HFFc6 (cell line): Measurements from ENCODE around the gene GGCX. TPM values are rescaled to one million over a fixed set of nuclear protein-coding genes. Genes with fewer than 3 reads are reported as not detected.
A peak's percentile ranks its signal among the peaks of the same experiment; 100 is the strongest.

Source experiments
- DNase-seq: peaks from one replicate; pipeline ENCODE4 v3.0.0-alpha.2; 2018
- H3K27ac Mint-ChIP-seq: 2 replicates; pipeline ENCODE4 v1.8.0; 2020; ENCODE audit warnings: mild to moderate bottlenecking, mixed read lengths
- H3K27me3 Mint-ChIP-seq: 2 replicates; pipeline ENCODE4 v1.8.0; 2021; ENCODE audit warnings: mild to moderate bottlenecking, moderate library complexity, mixed read lengths; ENCODE audit not compliant: insufficient read depth
- H3K36me3 Mint-ChIP-seq: 2 replicates; pipeline ENCODE4 v1.8.0; 2021; ENCODE audit warnings: low read depth, mixed read lengths
- H3K4me1 Mint-ChIP-seq: 2 replicates; pipeline ENCODE4 v1.8.0; 2020; ENCODE audit warnings: low read depth, mixed read lengths
- H3K4me3 Mint-ChIP-seq: 2 replicates; pipeline ENCODE4 v1.8.0; 2020; ENCODE audit warnings: mild to moderate bottlenecking, moderate library complexity, mixed read lengths
- H3K9me3 Mint-ChIP-seq: 2 replicates; pipeline ENCODE4 v1.8.0; 2020; ENCODE audit warnings: mild to moderate bottlenecking, mixed read lengths
- total RNA-seq, 6 experiments: library from RNA; stranded (reverse); fragmentation: NEBNext Ultra II Directional; extraction: Animal tissue kit (Norgen Biotek cat#: 25700); gene quantifications; 2 replicates in 1 of 6; 3 replicates in 5 of 6; pipeline ENCODE4 v1.2.3, GENCODE V29; 2021
- TF ChIP-seq, protein P1 (sequence below): fragments of 200-600 bp; sonication (generic); IDR thresholded peaks from 2 replicates; pipeline ENCODE4 v1.5.0; 2021; ENCODE audit warnings: antibody characterized with exemption, mild to moderate bottlenecking

Gene GGCX
- total RNA-seq, 6 experiments from 2014 or later: 55.9 to 68.9 (median 62.4) TPM

GRCh38 chr2:85600235-85600575 lies 38.9 kb upstream of the GGCX start:
- Mint-ChIP-seq H3K9me3 (no peaks in the 10 kb centered on the region), H3K27ac (no peak overlapping the region), H3K27me3 (peaks cover 4% of the 10 kb centered on the region), H3K36me3 (no peaks in the 10 kb centered on the region), H3K4me1 (peaks cover 40% of the 10 kb centered on the region), H3K4me3 (no peak overlapping the region)
- no peak for DNase-seq
- TF ChIP-seq, protein P1, sequence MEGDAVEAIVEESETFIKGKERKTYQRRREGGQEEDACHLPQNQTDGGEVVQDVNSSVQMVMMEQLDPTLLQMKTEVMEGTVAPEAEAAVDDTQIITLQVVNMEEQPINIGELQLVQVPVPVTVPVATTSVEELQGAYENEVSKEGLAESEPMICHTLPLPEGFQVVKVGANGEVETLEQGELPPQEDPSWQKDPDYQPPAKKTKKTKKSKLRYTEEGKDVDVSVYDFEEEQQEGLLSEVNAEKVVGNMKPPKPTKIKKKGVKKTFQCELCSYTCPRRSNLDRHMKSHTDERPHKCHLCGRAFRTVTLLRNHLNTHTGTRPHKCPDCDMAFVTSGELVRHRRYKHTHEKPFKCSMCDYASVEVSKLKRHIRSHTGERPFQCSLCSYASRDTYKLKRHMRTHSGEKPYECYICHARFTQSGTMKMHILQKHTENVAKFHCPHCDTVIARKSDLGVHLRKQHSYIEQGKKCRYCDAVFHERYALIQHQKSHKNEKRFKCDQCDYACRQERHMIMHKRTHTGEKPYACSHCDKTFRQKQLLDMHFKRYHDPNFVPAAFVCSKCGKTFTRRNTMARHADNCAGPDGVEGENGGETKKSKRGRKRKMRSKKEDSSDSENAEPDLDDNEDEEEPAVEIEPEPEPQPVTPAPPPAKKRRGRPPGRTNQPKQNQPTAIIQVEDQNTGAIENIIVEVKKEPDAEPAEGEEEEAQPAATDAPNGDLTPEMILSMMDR: no peak

DNA sequence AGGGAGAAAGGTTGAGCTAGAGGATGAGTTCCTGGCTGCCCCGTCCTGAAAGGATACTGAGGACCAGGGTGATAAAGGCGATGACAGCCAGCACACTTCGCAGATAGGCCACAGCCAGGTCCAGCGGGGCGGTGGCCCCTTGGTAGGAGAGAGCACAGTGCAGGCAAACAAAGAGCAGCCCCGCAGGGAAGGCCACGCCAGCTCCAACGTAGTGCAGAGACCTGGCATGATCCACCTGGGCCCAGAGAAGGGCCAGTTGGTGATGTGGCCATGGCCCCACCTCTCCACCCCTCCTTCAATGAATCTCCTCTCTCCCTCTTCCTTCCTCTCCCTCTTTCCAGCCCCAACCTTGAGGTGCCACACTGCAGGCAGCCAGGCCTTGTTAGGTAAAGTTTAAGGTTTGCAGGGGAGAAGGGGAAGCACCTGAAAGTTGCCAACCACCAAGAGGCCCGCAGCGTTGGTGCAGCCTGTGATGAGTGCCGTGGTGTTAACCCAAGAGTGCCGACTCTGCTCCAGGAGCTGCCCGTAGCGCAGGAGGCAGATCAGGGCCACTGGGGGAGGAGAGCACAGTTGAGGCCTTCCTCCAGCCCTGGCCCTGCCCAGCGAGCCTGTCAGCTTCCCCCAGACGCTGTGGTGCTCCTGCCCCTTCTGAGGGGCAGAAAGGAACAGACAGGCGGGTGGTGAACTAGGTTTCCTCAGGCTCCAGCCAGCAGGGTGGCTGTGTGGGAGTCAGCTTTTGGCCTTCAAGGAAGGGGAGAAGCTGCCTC lies 38.4 kb upstream of the GGCX start:
- DNase-seq: no peak
- TF ChIP-seq, protein P1: no peak
- no peaks in the 10 kb centered on the region for H3K9me3 Mint-ChIP-seq

DNA sequence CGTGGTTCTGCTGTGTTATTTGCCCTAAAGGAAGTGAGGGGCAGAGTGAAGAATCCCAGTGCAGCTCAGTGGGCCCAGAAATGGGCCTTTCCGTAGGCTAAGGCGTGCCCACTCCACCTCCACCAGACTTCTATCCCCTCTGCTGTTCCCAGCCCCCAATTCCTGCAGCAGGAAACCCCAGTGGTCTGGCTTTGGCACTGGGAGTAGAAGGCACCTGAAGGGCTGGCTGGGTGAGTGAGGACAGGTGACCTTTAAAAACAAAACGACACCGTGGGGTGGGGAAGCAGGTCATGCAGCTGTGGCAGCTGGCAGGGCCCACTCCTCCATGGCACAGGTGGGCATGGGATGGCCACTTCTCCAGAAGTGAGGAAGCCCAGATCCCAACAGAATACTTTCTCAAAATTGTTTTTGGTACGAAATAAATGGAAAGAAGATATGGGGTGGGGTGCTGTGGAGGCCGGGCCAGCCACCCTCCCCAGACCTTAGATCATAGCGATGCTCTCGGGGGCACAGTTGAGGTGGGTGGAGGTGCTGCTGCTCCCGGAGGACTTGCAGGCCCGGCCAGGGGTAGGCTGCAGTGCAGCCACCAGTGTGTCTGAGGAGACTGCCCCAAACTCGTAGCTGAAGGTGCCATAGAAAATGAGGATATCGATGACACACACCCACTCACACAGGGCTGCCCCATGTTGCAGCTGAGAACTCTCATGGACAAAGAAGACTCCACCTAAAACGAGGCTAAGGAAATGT lies 37.5 kb upstream of the GGCX start:
- no peak overlapping the region for H3K27ac Mint-ChIP-seq
- no peaks in the 10 kb centered on the region for H3K9me3 Mint-ChIP-seq
- DNase-seq: no peak
- H3K36me3 Mint-ChIP-seq: no peaks in the 10 kb centered on the region
- H3K4me1 Mint-ChIP-seq: peaks cover 41% of the 10 kb centered on the region
- no peak overlapping the region for H3K4me3 Mint-ChIP-seq
- H3K27me3 Mint-ChIP-seq: peaks cover 4% of the 10 kb centered on the region
- TF ChIP-seq, protein P1: no peak

More for the DNA sequence above, 38.4 kb upstream of the GGCX start:
- no peak overlapping the region for H3K4me3 Mint-ChIP-seq
- H3K27me3 Mint-ChIP-seq: peaks cover 4% of the 10 kb centered on the region
- peaks cover 40% of the 10 kb centered on the region for H3K4me1 Mint-ChIP-seq
- no peak overlapping the region for H3K27ac Mint-ChIP-seq
- H3K36me3 Mint-ChIP-seq: no peaks in the 10 kb centered on the region

GRCh38 chr2:85597241-85597640 lies 35.9 kb upstream of the GGCX start:
- DNase-seq: no peak
- H3K36me3 Mint-ChIP-seq: no peaks in the 10 kb centered on the region
- H3K4me3 Mint-ChIP-seq: peak overlapping the region; percentile 96
- peaks cover 2% of the 10 kb centered on the region; the same call in 1 of the 2 replicates for H3K27me3 Mint-ChIP-seq
- no peak overlapping the region for H3K27ac Mint-ChIP-seq
- no peaks in the 10 kb centered on the region for H3K9me3 Mint-ChIP-seq
- peaks cover 33% of the 10 kb centered on the region for H3K4me1 Mint-ChIP-seq
- TF ChIP-seq, protein P1: no peak

- peaks cover 2% of the 10 kb centered on the region; the same call in 1 of the 2 replicates for H3K27me3 Mint-ChIP-seq
- no peaks in the 10 kb centered on the region for H3K9me3 Mint-ChIP-seq
- no peak for DNase-seq
- peaks cover 29% of the 10 kb centered on the region for H3K4me1 Mint-ChIP-seq
- peak overlapping the region; percentile 89 for H3K27ac Mint-ChIP-seq
- H3K36me3 Mint-ChIP-seq: peaks cover under 1% of the 10 kb centered on the region; the same call in 1 of the 2 replicates
- TF ChIP-seq, protein P1: no peak
- peak overlapping the region; percentile 96 for H3K4me3 Mint-ChIP-seq
Measured at GRCh38 chr2:85596486-85597143, 35.3 kb upstream of the GGCX start.
